ENCODE results near the gene TNFSF11. TPM values are rescaled to one million over a fixed set of nuclear protein-coding genes. Genes with fewer than 3 reads are reported as not detected.

TNFSF11 gene
- total RNA-seq, 1 donor from 2014 or later, result 0.65 TPM

- H3K27ac Mint-ChIP-seq, result no peak overlapping the region
- H3K27me3 Mint-ChIP-seq, result no peaks in the 10 kb centered on the region
- H3K36me3 Mint-ChIP-seq, result no peaks in the 10 kb centered on the region
- peaks cover 6% of the 10 kb centered on the region for H3K9me3 Mint-ChIP-seq
- no peak for DNase-seq (ENCODE audit: extremely low spot score, unreplicated experiment)
- TF ChIP-seq, protein P1, sequence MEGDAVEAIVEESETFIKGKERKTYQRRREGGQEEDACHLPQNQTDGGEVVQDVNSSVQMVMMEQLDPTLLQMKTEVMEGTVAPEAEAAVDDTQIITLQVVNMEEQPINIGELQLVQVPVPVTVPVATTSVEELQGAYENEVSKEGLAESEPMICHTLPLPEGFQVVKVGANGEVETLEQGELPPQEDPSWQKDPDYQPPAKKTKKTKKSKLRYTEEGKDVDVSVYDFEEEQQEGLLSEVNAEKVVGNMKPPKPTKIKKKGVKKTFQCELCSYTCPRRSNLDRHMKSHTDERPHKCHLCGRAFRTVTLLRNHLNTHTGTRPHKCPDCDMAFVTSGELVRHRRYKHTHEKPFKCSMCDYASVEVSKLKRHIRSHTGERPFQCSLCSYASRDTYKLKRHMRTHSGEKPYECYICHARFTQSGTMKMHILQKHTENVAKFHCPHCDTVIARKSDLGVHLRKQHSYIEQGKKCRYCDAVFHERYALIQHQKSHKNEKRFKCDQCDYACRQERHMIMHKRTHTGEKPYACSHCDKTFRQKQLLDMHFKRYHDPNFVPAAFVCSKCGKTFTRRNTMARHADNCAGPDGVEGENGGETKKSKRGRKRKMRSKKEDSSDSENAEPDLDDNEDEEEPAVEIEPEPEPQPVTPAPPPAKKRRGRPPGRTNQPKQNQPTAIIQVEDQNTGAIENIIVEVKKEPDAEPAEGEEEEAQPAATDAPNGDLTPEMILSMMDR (conservative IDR thresholded peaks at IDR 0.05), result no peak
- H3K4me1 Mint-ChIP-seq (ENCODE audit: unreplicated experiment), result peaks cover 19% of the 10 kb centered on the region
- no peak overlapping the region for H3K4me3 Mint-ChIP-seq
Measured at GRCh38 chr13:42649831-42650230, 75.9 kb downstream of the TNFSF11 start.

- H3K4me1 Mint-ChIP-seq (ENCODE audit: unreplicated experiment), result peaks cover 25% of the 10 kb centered on the region
- DNase-seq (ENCODE audit: extremely low spot score, unreplicated experiment), result no peak
- no peaks in the 10 kb centered on the region for H3K36me3 Mint-ChIP-seq
- H3K27ac Mint-ChIP-seq, result no peak overlapping the region
- peak overlapping the region; percentile 9 for H3K4me3 Mint-ChIP-seq
- H3K9me3 Mint-ChIP-seq, result peaks cover 6% of the 10 kb centered on the region
- peaks cover 4% of the 10 kb centered on the region for H3K27me3 Mint-ChIP-seq
- TF ChIP-seq, protein P1 (conservative IDR thresholded peaks at IDR 0.05), result no peak
Measured at GRCh38 chr13:42650506-42650905, 76.6 kb downstream of the TNFSF11 start.

DNA sequence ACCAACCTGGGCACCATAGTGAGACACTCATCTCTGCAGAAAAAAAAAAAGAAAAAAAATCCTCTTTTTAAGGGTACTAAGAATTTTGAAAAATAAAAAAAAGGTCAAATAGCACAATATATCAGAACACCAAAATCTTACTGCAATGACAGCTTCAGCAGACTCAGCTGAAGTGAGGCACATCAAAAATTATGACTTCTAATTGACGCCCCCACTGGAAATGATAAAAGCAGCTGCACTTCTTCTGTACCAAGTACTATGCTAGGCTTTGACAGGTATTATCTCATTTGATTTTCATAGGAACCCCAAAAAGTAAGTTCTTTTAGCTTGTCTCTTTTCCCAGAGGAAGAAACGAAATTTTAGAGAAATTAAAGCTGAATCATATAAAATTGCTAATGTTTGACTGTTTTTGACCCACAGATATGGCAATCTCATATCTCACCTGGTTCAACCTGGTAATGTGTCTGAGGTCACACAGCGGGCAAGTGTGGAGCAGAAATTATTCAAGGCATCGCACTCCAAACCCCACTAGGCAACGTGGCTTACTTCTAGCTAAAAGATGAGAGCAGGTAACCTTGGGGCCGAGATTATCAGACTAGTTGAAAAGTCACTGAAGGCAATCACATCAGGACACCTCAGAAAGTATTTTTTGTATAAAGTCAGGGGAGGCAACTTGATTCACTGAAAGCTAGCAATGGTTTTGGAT, 78.1 kb downstream of the TNFSF11 start:
- H3K4me1 Mint-ChIP-seq (ENCODE audit: unreplicated experiment), result peaks cover 36% of the 10 kb centered on the region
- no peak overlapping the region for H3K4me3 Mint-ChIP-seq
- no peaks in the 10 kb centered on the region for H3K36me3 Mint-ChIP-seq
- H3K27ac Mint-ChIP-seq, result no peak overlapping the region
- no peak for DNase-seq (ENCODE audit: extremely low spot score, unreplicated experiment)
- peaks cover 10% of the 10 kb centered on the region for H3K27me3 Mint-ChIP-seq
- H3K9me3 Mint-ChIP-seq, result peaks cover 6% of the 10 kb centered on the region
- TF ChIP-seq, protein P1 (conservative IDR thresholded peaks at IDR 0.05), result no peak

GRCh38 chr13:42652642-42653415, 78.9 kb downstream of the TNFSF11 start:
- H3K4me1 Mint-ChIP-seq (ENCODE audit: unreplicated experiment), result peaks cover 40% of the 10 kb centered on the region
- H3K27me3 Mint-ChIP-seq, result peaks cover 17% of the 10 kb centered on the region
- no peak overlapping the region for H3K4me3 Mint-ChIP-seq
- TF ChIP-seq, protein P1 (conservative IDR thresholded peaks at IDR 0.05), result no peak
- H3K9me3 Mint-ChIP-seq, result peaks cover 5% of the 10 kb centered on the region
- DNase-seq (ENCODE audit: extremely low spot score, unreplicated experiment), result no peak
- no peaks in the 10 kb centered on the region for H3K36me3 Mint-ChIP-seq
- no peak overlapping the region for H3K27ac Mint-ChIP-seq

- TF ChIP-seq, protein P1 (conservative IDR thresholded peaks at IDR 0.05), result no peak
- Mint-ChIP-seq H3K36me3 (no peaks in the 10 kb centered on the region), H3K27me3 (peaks cover 26% of the 10 kb centered on the region), H3K27ac (no peak overlapping the region), H3K4me1 (ENCODE audit: unreplicated experiment) (peaks cover 40% of the 10 kb centered on the region), H3K4me3 (no peak overlapping the region), H3K9me3 (no peaks in the 10 kb centered on the region)
- no peak for DNase-seq (ENCODE audit: extremely low spot score, unreplicated experiment)
Measured at GRCh38 chr13:42653679-42654078, 79.7 kb downstream of the TNFSF11 start.

Data from type B pancreatic cell (in vitro differentiated cells).